Vagina (tissue), 2 donors: ENCODE results near the gene KDM6B. TPM values are rescaled to one million over a fixed set of nuclear protein-coding genes. Genes with fewer than 3 reads are reported as not detected.

Experiments
- DNase-seq, 2 donors: peaks; one replicate each; pipeline ENCODE4 v3.0.0-alpha.2; 2017; ENCODE audit errors: extremely low spot score in 2 of 2
- H3K27ac ChIP-seq: fragments of 200-600 bp; sonication (generic); one replicate; pipeline ENCODE4 v1.5.1; 2019
- H3K27me3 ChIP-seq: fragments of 200-600 bp; sonication (generic); one replicate; pipeline ENCODE4 v1.5.1; 2019
- H3K36me3 ChIP-seq, 2 donors: fragments of 200-600 bp; sonication (generic); one replicate each; pipeline ENCODE4 v1.5.1; 2017 to 2019
- H3K4me1 ChIP-seq: fragments of 200-600 bp; sonication (generic); one replicate; pipeline ENCODE4 v1.5.1; 2019
- H3K4me3 ChIP-seq, 2 donors: fragments of 200-600 bp; sonication (generic); 1 replicate in 1 of 2; 2 replicates in 1 of 2; pipeline ENCODE4 v1.5.1; 2016 to 2019
- H3K9me3 ChIP-seq: fragments of 200-600 bp; sonication (generic); one replicate; pipeline ENCODE4 v1.5.1; 2019
- CTCF ChIP-seq, 3 experiments: fragments of 450-650 bp in 2 of 3; fragments of 200-600 bp in 1 of 3; sonication (generic) in 1 of 3; IDR thresholded peaks; one replicate each; pipeline ENCODE4 v1.5.1; 2017 to 2019; ENCODE audit warnings: antibody characterized with exemption in 3 of 3, mild to moderate bottlenecking in 2 of 3, moderate library complexity in 2 of 3
- POLR2A ChIP-seq, 2 donors: fragments of 450-650 bp; IDR thresholded peaks; one replicate each; pipeline ENCODE4 v1.6.1; 2017; ENCODE audit warnings: antibody characterized with exemption in 2 of 2, mild to moderate bottlenecking in 2 of 2, moderate library complexity in 2 of 2
- POLR2AphosphoS5 ChIP-seq, 2 donors: sonication (generic); formaldehyde crosslinking; IDR thresholded peaks; one replicate each; pipeline ENCODE4 v1.9.0; 2017; ENCODE audit warnings: antibody characterized with exemption in 2 of 2, mild to moderate bottlenecking in 2 of 2, low read depth in 1 of 2; ENCODE audit not compliant: insufficient read depth in 1 of 2
- intact Hi-C: fragments of 100-400 bp; cut with DNase I; formaldehyde crosslinking; loops from one replicate; pipeline ENCODE4 v1.15.1; 2023
- total RNA-seq: library from RNA; depleted of rRNA; stranded (reverse); fragments of >200 nt; gene quantifications from one replicate; pipeline ENCODE4 v1.2.3, GENCODE V29; 2016

The KDM6B gene
- total RNA-seq, 1 donor from 2014 or later, result 12.5 TPM

GRCh38 chr17:7854851-7855659 is 21.0 kb downstream of the KDM6B start, which contains the start of gene TMEM88:
TMEM88 (plus strand) TSS chr17:7855066; CDS start chr17:7855075, 9 bp downstream.
- intact Hi-C loops, result loop anchor here (5.0 kb wide), 2 partner anchors 32 to 33 kb away; partner anchors contain the start of gene CHD3
- peak within 1 kb of the TSS; percentile 53 to 72 for H3K4me3 ChIP-seq
- peak; percentile 87 to 92 for DNase-seq
- peak within 1 kb of the TSS; percentile 85 for H3K27ac ChIP-seq
- TF ChIP-seq POLR2A (IDR thresholded peaks at IDR 0.05), result no peak
- TF ChIP-seq POLR2AphosphoS5 (IDR thresholded peaks at IDR 0.05; ENCODE audit: insufficient read depth in 1 of 2, low read depth in 1 of 2), result no peak
- TF ChIP-seq CTCF (IDR thresholded peaks at IDR 0.05), result no peak
- peaks cover 0 to 14% of the 10 kb centered on the region in 2 donors for H3K36me3 ChIP-seq
- peaks cover 47% of the 10 kb centered on the region for H3K4me1 ChIP-seq
- H3K9me3 ChIP-seq, result no peaks in the 10 kb centered on the region
- no peaks in the 10 kb centered on the region for H3K27me3 ChIP-seq

GRCh38 chr17:7855660-7856010 is 21.6 kb downstream of the KDM6B start:
- Histone ChIP-seq H3K9me3 (no peaks in the 10 kb centered on the region), H3K36me3 (peaks cover 0 to 12% of the 10 kb centered on the region in 2 donors), H3K27ac (peak overlapping the region; percentile 85), H3K27me3 (no peaks in the 10 kb centered on the region), H3K4me1 (peaks cover 47% of the 10 kb centered on the region), H3K4me3 (peak overlapping the region; percentile 53 to 72)
- intact Hi-C loops, result loop anchor here (5.0 kb wide), 1 partner anchor 33 kb away; no protein-coding TSS in a partner anchor
- DNase-seq, result peak; percentile 77 to 88
- TF ChIP-seq CTCF (IDR thresholded peaks at IDR 0.05), result no peak
- no peak for TF ChIP-seq POLR2AphosphoS5 (IDR thresholded peaks at IDR 0.05; ENCODE audit: insufficient read depth in 1 of 2, low read depth in 1 of 2)
- no peak for TF ChIP-seq POLR2A (IDR thresholded peaks at IDR 0.05)

GRCh38 chr17:7856011-7856810 is 22.2 kb downstream of the KDM6B start:
- peak overlapping the region; percentile 85 for H3K27ac ChIP-seq
- peaks cover 0 to 12% of the 10 kb centered on the region in 2 donors for H3K36me3 ChIP-seq
- TF ChIP-seq POLR2AphosphoS5 (IDR thresholded peaks at IDR 0.05; ENCODE audit: insufficient read depth in 1 of 2, low read depth in 1 of 2) (peak; percentile 19 to 49), POLR2A (IDR thresholded peaks at IDR 0.05) (no peak), CTCF (IDR thresholded peaks at IDR 0.05) (no peak)
- H3K4me3 ChIP-seq, result peak overlapping the region; percentile 53 to 72
- peaks cover 47% of the 10 kb centered on the region for H3K4me1 ChIP-seq
- H3K27me3 ChIP-seq, result no peaks in the 10 kb centered on the region
- intact Hi-C loops, result loop anchor here (5.0 kb wide), 1 partner anchor 34 kb away; no protein-coding TSS in a partner anchor
- no peaks in the 10 kb centered on the region for H3K9me3 ChIP-seq
- peak in 1 of 2 donors; percentile 93 for DNase-seq

- Histone ChIP-seq H3K36me3 (peaks cover 0 to 12% of the 10 kb centered on the region in 2 donors), H3K27me3 (no peaks in the 10 kb centered on the region), H3K4me3 (peak within 1 kb of the TSS; percentile 53 to 72), H3K9me3 (no peaks in the 10 kb centered on the region), H3K27ac (peak within 1 kb of the TSS; percentile 85), H3K4me1 (peaks cover 38% of the 10 kb centered on the region)
- peak; percentile 96 to 99 for DNase-seq
- intact Hi-C loops, result loop anchor here (5.0 kb wide), 1 partner anchor 35 kb away; no protein-coding TSS in a partner anchor
- TF ChIP-seq POLR2A (IDR thresholded peaks at IDR 0.05) (peak in 1 of 2 donors; percentile 54), POLR2AphosphoS5 (IDR thresholded peaks at IDR 0.05; ENCODE audit: insufficient read depth in 1 of 2, low read depth in 1 of 2) (peak; percentile 62 to 92), CTCF (IDR thresholded peaks at IDR 0.05) (peak in 2 of 3 experiments; percentile 11 to 31)
Observed at GRCh38 chr17:7856811-7857712, 23.0 kb downstream of the KDM6B start, which contains the start of gene NAA38. NAA38 (minus strand) TSS chr17:7857559; CDS start chr17:7857463, 96 bp downstream.
